CD4-positive, CD25-positive, alpha-beta regulatory T cell (primary cell): ENCODE data around the gene UXS1. TPM values are rescaled to one million over a fixed set of nuclear protein-coding genes. Genes with fewer than 3 reads are reported as not detected.

Source experiments
- ATAC-seq, 2 donors: fragments of 150-1000 bp; cut with Tn5 transposase; one replicate each; pipeline ENCODE4 v1.10.0; 2021; ENCODE audit warnings: low read depth in 2 of 2, moderate number of reproducible peaks in 2 of 2, moderate library complexity in 1 of 2
- DNase-seq, 3 donors: peaks; one replicate each; pipeline versions ENCODE4 v3.0.0 to v3.0.0-alpha.2; 2012 to 2022; ENCODE audit warnings: mixed read lengths in 1 of 3
- H3K27ac ChIP-seq: one replicate; pipeline ENCODE4 v1.7.0; 2013; ENCODE audit warnings: mild to moderate bottlenecking, low read length; ENCODE audit not compliant: insufficient read depth, poor library complexity, severe bottlenecking
- H3K27me3 ChIP-seq: one replicate; pipeline ENCODE4 v1.7.0; 2013; ENCODE audit warnings: low read length; ENCODE audit not compliant: control insufficient read depth, insufficient read depth
- H3K36me3 ChIP-seq: one replicate; pipeline ENCODE4 v1.7.0; 2013; ENCODE audit warnings: mild to moderate bottlenecking, low read length, moderate library complexity; ENCODE audit not compliant: control insufficient read depth, insufficient read depth
- H3K4me1 ChIP-seq: 2 replicates; pipeline ENCODE4 v1.7.0; 2013; ENCODE audit warnings: mild to moderate bottlenecking, low read length; ENCODE audit not compliant: insufficient read depth, control insufficient read depth, poor library complexity, severe bottlenecking
- H3K4me3 ChIP-seq: one replicate; pipeline ENCODE4 v1.7.0; 2013; ENCODE audit warnings: low read depth, mild to moderate bottlenecking, low read length, moderate library complexity
- H3K9me3 ChIP-seq, 2 experiments: 1 replicate in 1 of 2; 2 replicates in 1 of 2; pipeline ENCODE4 v1.7.0; 2013; ENCODE audit warnings: low read length in 2 of 2, mild to moderate bottlenecking in 1 of 2, moderate library complexity in 1 of 2; ENCODE audit not compliant: control insufficient read depth in 2 of 2
- H3K27ac Mint-ChIP-seq, 3 donors: one replicate each; pipeline ENCODE4 v1.8.0; 2020 to 2022; ENCODE audit warnings: mild to moderate bottlenecking in 3 of 3, mixed read lengths in 3 of 3, moderate library complexity in 2 of 3
- H3K27me3 Mint-ChIP-seq: one replicate; pipeline ENCODE4 v1.8.0; 2022; ENCODE audit warnings: mild to moderate bottlenecking, mixed read lengths
- H3K36me3 Mint-ChIP-seq: one replicate; pipeline ENCODE4 v1.8.0; 2020; ENCODE audit warnings: mixed read lengths
- H3K4me1 Mint-ChIP-seq, 4 donors: one replicate each; pipeline ENCODE4 v1.8.0; 2020 to 2022; ENCODE audit warnings: mixed read lengths in 4 of 4, mild to moderate bottlenecking in 1 of 4
- H3K4me3 Mint-ChIP-seq, 4 donors: one replicate each; pipeline ENCODE4 v1.8.0; 2020 to 2022; ENCODE audit warnings: mild to moderate bottlenecking in 4 of 4, mixed read lengths in 4 of 4, moderate library complexity in 3 of 4
- H3K9me3 Mint-ChIP-seq, 7 donors: one replicate each; pipeline ENCODE4 v1.8.0; 2020 to 2022; ENCODE audit warnings: mixed read lengths in 7 of 7, mild to moderate bottlenecking in 3 of 7, moderate library complexity in 2 of 7
- polyA plus RNA-seq, 4 donors: library from polyadenylated mRNA; unstranded; fragments of 300-500 nt; fragmentation: Illumina TruSeq; gene quantifications; one replicate each; pipeline ENCODE4 v1.2.3, GENCODE V29; 2021
- total RNA-seq: library from RNA; stranded (reverse); gene quantifications from one replicate; pipeline ENCODE4 v1.2.3, GENCODE V29; 2022

UXS1 gene
- total and polyA plus RNA-seq, 5 donors from 2014 or later: 83.3 to 162 (median 113) TPM

- Mint-ChIP-seq H3K4me1 (peaks cover 45 to 87% (median 66%) of the 10 kb centered on the region in 4 donors), H3K9me3 (no peaks in the 10 kb centered on the region), H3K27ac (peak overlapping the region; percentile 18 to 72 (median 68)), H3K36me3 (peaks cover 21% of the 10 kb centered on the region), H3K27me3 (no peaks in the 10 kb centered on the region), H3K4me3 (peak overlapping the region; percentile 47 to 77 (median 61))
- H3K36me3 ChIP-seq: no peaks in the 10 kb centered on the region
- peak overlapping the region; percentile 8 for H3K4me3 ChIP-seq
- no peaks in the 10 kb centered on the region for H3K27me3 ChIP-seq
- H3K4me1 ChIP-seq: peaks cover 70% of the 10 kb centered on the region
- DNase-seq: no peak
- ATAC-seq: no peak
- no peak overlapping the region for H3K27ac ChIP-seq
- no peaks in the 10 kb centered on the region for H3K9me3 ChIP-seq
Measured at GRCh38 chr2:106189325-106189724, 4.8 kb downstream of the UXS1 start.

GRCh38 chr2:106187273-106187891 lies 6.7 kb downstream of the UXS1 start:
- ATAC-seq (no peak), DNase-seq (no peak)
- Mint-ChIP-seq H3K4me1 (peaks cover 40 to 97% (median 68%) of the 10 kb centered on the region in 4 donors), H3K27me3 (no peaks in the 10 kb centered on the region), H3K4me3 (peak overlapping the region in 3 of 4 donors; percentile 13 to 74 (median 57)), H3K9me3 (no peaks in the 10 kb centered on the region), H3K36me3 (peaks cover 23% of the 10 kb centered on the region), H3K27ac (peak overlapping the region; percentile 16 to 60 (median 54))
- H3K4me3 ChIP-seq: no peak overlapping the region
- H3K9me3 ChIP-seq: no peaks in the 10 kb centered on the region
- H3K36me3 ChIP-seq: no peaks in the 10 kb centered on the region
- H3K27me3 ChIP-seq: no peaks in the 10 kb centered on the region
- H3K4me1 ChIP-seq: peaks cover 72% of the 10 kb centered on the region
- H3K27ac ChIP-seq: no peak overlapping the region

GRCh38 chr2:106185475-106186184 lies 8.5 kb downstream of the UXS1 start:
- H3K9me3 ChIP-seq: no peaks in the 10 kb centered on the region
- peaks cover 58% of the 10 kb centered on the region for H3K4me1 ChIP-seq
- Mint-ChIP-seq H3K4me1 (peaks cover 39 to 95% (median 63%) of the 10 kb centered on the region in 4 donors), H3K36me3 (peaks cover 23% of the 10 kb centered on the region), H3K27me3 (no peaks in the 10 kb centered on the region), H3K4me3 (peak overlapping the region in 2 of 4 donors; percentile 43 to 61), H3K27ac (peak overlapping the region; percentile 27 to 65 (median 44)), H3K9me3 (no peaks in the 10 kb centered on the region)
- no peaks in the 10 kb centered on the region for H3K36me3 ChIP-seq
- no peaks in the 10 kb centered on the region for H3K27me3 ChIP-seq
- no peak for DNase-seq
- no peak overlapping the region for H3K27ac ChIP-seq
- H3K4me3 ChIP-seq: no peak overlapping the region
- no peak for ATAC-seq

GRCh38 chr2:106184857-106185256 lies 9.2 kb downstream of the UXS1 start:
- no peak overlapping the region for H3K4me3 ChIP-seq
- Mint-ChIP-seq H3K9me3 (no peaks in the 10 kb centered on the region), H3K27ac (peak overlapping the region; percentile 27 to 77 (median 48)), H3K27me3 (no peaks in the 10 kb centered on the region), H3K4me3 (peak overlapping the region in 3 of 4 donors; percentile 0 to 65 (median 43)), H3K36me3 (peaks cover 23% of the 10 kb centered on the region), H3K4me1 (peaks cover 40 to 95% (median 65%) of the 10 kb centered on the region in 4 donors)
- ATAC-seq (no peak), DNase-seq (no peak)
- H3K4me1 ChIP-seq: peaks cover 54% of the 10 kb centered on the region
- no peaks in the 10 kb centered on the region for H3K27me3 ChIP-seq
- H3K36me3 ChIP-seq: no peaks in the 10 kb centered on the region
- H3K9me3 ChIP-seq: no peaks in the 10 kb centered on the region
- no peak overlapping the region for H3K27ac ChIP-seq

- H3K4me3 ChIP-seq: no peak overlapping the region
- H3K27ac ChIP-seq: no peak overlapping the region
- ATAC-seq (no peak), DNase-seq (no peak)
- H3K27me3 ChIP-seq: no peaks in the 10 kb centered on the region
- H3K9me3 ChIP-seq: no peaks in the 10 kb centered on the region
- peaks cover 50% of the 10 kb centered on the region for H3K4me1 ChIP-seq
- no peaks in the 10 kb centered on the region for H3K9me3 Mint-ChIP-seq
- peak overlapping the region in 3 of 4 donors; percentile 0 to 65 (median 43) for H3K4me3 Mint-ChIP-seq
- no peaks in the 10 kb centered on the region for H3K36me3 ChIP-seq
- peak overlapping the region; percentile 27 to 77 (median 48) for H3K27ac Mint-ChIP-seq
- no peaks in the 10 kb centered on the region for H3K27me3 Mint-ChIP-seq
- peaks cover 35 to 95% (median 64%) of the 10 kb centered on the region in 4 donors for H3K4me1 Mint-ChIP-seq
- H3K36me3 Mint-ChIP-seq: peaks cover 24% of the 10 kb centered on the region
Measured at GRCh38 chr2:106184394-106184793, 9.7 kb downstream of the UXS1 start.

GRCh38 chr2:106183101-106183696 lies 10.9 kb downstream of the UXS1 start:
- no peak for ATAC-seq

GRCh38 chr2:106181064-106181463 lies 13.0 kb downstream of the UXS1 start:
- H3K9me3 Mint-ChIP-seq: no peaks in the 10 kb centered on the region
- peaks cover 26% of the 10 kb centered on the region for H3K36me3 Mint-ChIP-seq
- no peaks in the 10 kb centered on the region for H3K27me3 Mint-ChIP-seq
- no peak overlapping the region for H3K4me3 ChIP-seq
- H3K4me1 ChIP-seq: peaks cover 51% of the 10 kb centered on the region
- no peak overlapping the region for H3K27ac Mint-ChIP-seq
- H3K4me3 Mint-ChIP-seq: no peak overlapping the region
- no peak for ATAC-seq
- no peak overlapping the region for H3K27ac ChIP-seq
- H3K36me3 ChIP-seq: no peaks in the 10 kb centered on the region
- H3K27me3 ChIP-seq: no peaks in the 10 kb centered on the region
- H3K9me3 ChIP-seq: no peaks in the 10 kb centered on the region
- peaks cover 35 to 93% (median 69%) of the 10 kb centered on the region in 4 donors for H3K4me1 Mint-ChIP-seq
- DNase-seq: no peak

More at GRCh38 chr2:106183101-106183696, 10.9 kb downstream of the UXS1 start:
- peak overlapping the region; percentile 26 to 86 (median 78) for H3K27ac Mint-ChIP-seq
- no peak overlapping the region for H3K27ac ChIP-seq
- H3K27me3 ChIP-seq: no peaks in the 10 kb centered on the region
- H3K36me3 ChIP-seq: no peaks in the 10 kb centered on the region
- peak overlapping the region in 2 of 4 donors; percentile 27 to 80 for H3K4me3 Mint-ChIP-seq
- no peaks in the 10 kb centered on the region for H3K9me3 Mint-ChIP-seq
- H3K27me3 Mint-ChIP-seq: no peaks in the 10 kb centered on the region
- peaks cover 32 to 94% (median 59%) of the 10 kb centered on the region in 4 donors for H3K4me1 Mint-ChIP-seq
- peak overlapping the region; percentile 11 for H3K4me3 ChIP-seq
- no peaks in the 10 kb centered on the region for H3K9me3 ChIP-seq
- DNase-seq: no peak
- peaks cover 21% of the 10 kb centered on the region for H3K36me3 Mint-ChIP-seq
- peaks cover 44% of the 10 kb centered on the region for H3K4me1 ChIP-seq
